Activated CD8-positive, alpha-beta T cell treated with anti-CD3 and anti-CD28 coated beads, Interleukin-2, amount 10 ng/mL, durations not matched to agents 7 days and 5 days (primary cell): ENCODE measurements around the gene OTUD5. TPM values are rescaled to one million over a fixed set of nuclear protein-coding genes. Genes with fewer than 3 reads are reported as not detected.

ENCODE experiments used
- ATAC-seq: fragments of 150-1000 bp; cut with Tn5 transposase; one replicate; pipeline ENCODE4 v1.10.0; 2021; ENCODE audit warnings: moderate library complexity
- CTCF ChIA-PET: fragments of 350-600 bp; sonication (Branson Sonifier 250); formaldehyde crosslinking; loops from one replicate; lab custom pipeline; 2021; ENCODE audit warnings: antibody characterized with exemption; lab: Charles Lee
- POLR2A ChIA-PET: fragments of 350-600 bp; sonication (Branson Sonifier 250); formaldehyde crosslinking; loops from one replicate; lab custom pipeline; 2021; ENCODE audit warnings: antibody characterized with exemption; lab: Charles Lee
- DNase-seq: peaks from one replicate; pipeline ENCODE4 v3.0.0-alpha.2; 2020
- H3K27ac Mint-ChIP-seq: one replicate; pipeline ENCODE4 v1.8.0; 2021; ENCODE audit warnings: mild to moderate bottlenecking, mixed read lengths
- H3K27me3 Mint-ChIP-seq: one replicate; pipeline ENCODE4 v1.8.0; 2021; ENCODE audit warnings: low read depth, mixed read lengths
- H3K36me3 Mint-ChIP-seq: one replicate; pipeline ENCODE4 v1.8.0; 2021; ENCODE audit warnings: low read depth, mixed read lengths
- H3K4me1 Mint-ChIP-seq: one replicate; pipeline ENCODE4 v1.8.0; 2021; ENCODE audit warnings: low read depth, mixed read lengths
- H3K4me3 Mint-ChIP-seq: one replicate; pipeline ENCODE4 v1.8.0; 2021; ENCODE audit warnings: mild to moderate bottlenecking, mixed read lengths
- H3K9me3 Mint-ChIP-seq: one replicate; pipeline ENCODE4 v1.8.0; 2022; ENCODE audit warnings: mixed read lengths; ENCODE audit not compliant: insufficient read depth
- total RNA-seq, 2 experiments: library from RNA; stranded (reverse); gene quantifications; one replicate each; pipeline ENCODE4 v1.2.3, GENCODE V29; 2021

Gene OTUD5
- 10 to 100 TPM; 40.0 to 41.7 TPM for total RNA-seq

GRCh38 chrX:48957477-48957826 is at the start of gene OTUD5:
OTUD5 (minus strand) TSS chrX:48957607; CDS start chrX:48957570, 37 bp downstream.
- Mint-ChIP-seq H3K4me1 (peaks cover 41% of the 10 kb centered on the region), H3K27ac (peak within 1 kb of the TSS; percentile 100), H3K9me3 (no peaks in the 10 kb centered on the region), H3K27me3 (no peaks in the 10 kb centered on the region), H3K4me3 (peak within 1 kb of the TSS; percentile 99), H3K36me3 (peaks cover 12% of the 10 kb centered on the region)
- peak; percentile 84 for DNase-seq
- ChIA-PET CTCF (interaction anchor here (2.4 kb wide), 1 partner anchor 85 kb away, joined by 6 read pairs; no protein-coding TSS in a partner anchor), POLR2A (interaction anchor here (0.8 to 3.2 kb wide), 9 partner anchors 12 to 84 kb away, joined by 3 to 21 read pairs (median 6); partner anchors contain the start of gene SLC35A2)
- ATAC-seq: peak; percentile 62

- Mint-ChIP-seq H3K36me3 (peaks cover 21% of the 10 kb centered on the region), H3K27ac (no peak overlapping the region), H3K27me3 (no peaks in the 10 kb centered on the region), H3K4me3 (peak overlapping the region; percentile 55), H3K4me1 (peaks cover 18% of the 10 kb centered on the region), H3K9me3 (no peaks in the 10 kb centered on the region)
- DNase-seq (no peak), ATAC-seq (no peak)
- ChIA-PET POLR2A (no interaction called here), CTCF (no interaction called here)
Observed at GRCh38 chrX:49003696-49004095, 46.3 kb upstream of the OTUD5 start.

GRCh38 chrX:49002091-49002935 is 44.9 kb upstream of the OTUD5 start, which contains the start of gene GRIPAP1:
GRIPAP1 (minus strand) TSS chrX:49002264; CDS start chrX:49002229, 35 bp downstream.
- H3K9me3 Mint-ChIP-seq: no peaks in the 10 kb centered on the region

GRCh38 chrX:49001521-49002090 is 44.2 kb upstream of the OTUD5 start:
- ATAC-seq: peak; percentile 59
- DNase-seq: peak; percentile 63
- peak overlapping the region; percentile 94 for H3K4me3 Mint-ChIP-seq
- CTCF ChIA-PET: interaction anchor here (1.3 kb wide), 1 partner anchor 43 kb away, joined by 5 read pairs; no protein-coding TSS in a partner anchor
- no peaks in the 10 kb centered on the region for H3K27me3 Mint-ChIP-seq
- POLR2A ChIA-PET: interaction anchor here (0.6 to 1.9 kb wide), 9 partner anchors 8 to 169 kb away, joined by 3 to 10 read pairs (median 3); partner anchors contain the start of gene TFE3
- H3K4me1 Mint-ChIP-seq: peaks cover 33% of the 10 kb centered on the region
- no peaks in the 10 kb centered on the region for H3K9me3 Mint-ChIP-seq
- peak overlapping the region; percentile 97 for H3K27ac Mint-ChIP-seq
- H3K36me3 Mint-ChIP-seq: peaks cover 40% of the 10 kb centered on the region

More at GRCh38 chrX:49002091-49002935, 44.9 kb upstream of the OTUD5 start, which contains the start of gene GRIPAP1:
- peak within 1 kb of the TSS; percentile 94 for H3K4me3 Mint-ChIP-seq
- ChIA-PET CTCF (interaction anchor here (1.3 kb wide), 1 partner anchor 42 kb away, joined by 5 read pairs; no protein-coding TSS in a partner anchor), POLR2A (interaction anchor here (0.6 to 1.9 kb wide), 14 partner anchors 9 to 189 kb away, joined by 3 to 10 read pairs (median 3); partner anchors contain the start of genes TFE3 and WDR45)
- DNase-seq: peak; percentile 83
- ATAC-seq: peak; percentile 81
- peaks cover 30% of the 10 kb centered on the region for H3K4me1 Mint-ChIP-seq
- H3K36me3 Mint-ChIP-seq: peaks cover 33% of the 10 kb centered on the region
- H3K27ac Mint-ChIP-seq: peak within 1 kb of the TSS; percentile 97
- no peaks in the 10 kb centered on the region for H3K27me3 Mint-ChIP-seq

- H3K27me3 Mint-ChIP-seq: no peaks in the 10 kb centered on the region
- peaks cover 43% of the 10 kb centered on the region for H3K36me3 Mint-ChIP-seq
- ATAC-seq (no peak), DNase-seq (no peak)
- no peaks in the 10 kb centered on the region for H3K9me3 Mint-ChIP-seq
- POLR2A ChIA-PET: no interaction called here
- CTCF ChIA-PET: no interaction called here
- peak overlapping the region; percentile 94 for H3K4me3 Mint-ChIP-seq
- no peak overlapping the region for H3K27ac Mint-ChIP-seq
- peaks cover 33% of the 10 kb centered on the region for H3K4me1 Mint-ChIP-seq
Observed at GRCh38 chrX:49000636-49001035, 43.2 kb upstream of the OTUD5 start.

GRCh38 chrX:48999030-48999429 is 41.6 kb upstream of the OTUD5 start:
- Mint-ChIP-seq H3K36me3 (peaks cover 53% of the 10 kb centered on the region), H3K4me3 (no peak overlapping the region), H3K9me3 (no peaks in the 10 kb centered on the region), H3K27me3 (no peaks in the 10 kb centered on the region), H3K4me1 (peaks cover 33% of the 10 kb centered on the region), H3K27ac (no peak overlapping the region)
- ChIA-PET POLR2A (no interaction called here), CTCF (no interaction called here)
- DNase-seq (no peak), ATAC-seq (no peak)

- Mint-ChIP-seq H3K36me3 (peaks cover 58% of the 10 kb centered on the region), H3K27me3 (no peaks in the 10 kb centered on the region), H3K4me1 (peaks cover 30% of the 10 kb centered on the region), H3K4me3 (no peak overlapping the region), H3K9me3 (no peaks in the 10 kb centered on the region), H3K27ac (no peak overlapping the region)
- CTCF ChIA-PET: no interaction called here
- POLR2A ChIA-PET: no interaction called here
- DNase-seq: no peak
- no peak for ATAC-seq
Observed at GRCh38 chrX:48998391-48998790, 41.0 kb upstream of the OTUD5 start.

GRCh38 chrX:48997865-48998264 is 40.5 kb upstream of the OTUD5 start:
- DNase-seq (no peak), ATAC-seq (no peak)
- Mint-ChIP-seq H3K36me3 (peaks cover 62% of the 10 kb centered on the region), H3K9me3 (no peaks in the 10 kb centered on the region), H3K4me3 (no peak overlapping the region), H3K27ac (no peak overlapping the region), H3K27me3 (no peaks in the 10 kb centered on the region), H3K4me1 (peaks cover 30% of the 10 kb centered on the region)
- ChIA-PET CTCF (no interaction called here), POLR2A (no interaction called here)

- peaks cover 65% of the 10 kb centered on the region for H3K36me3 Mint-ChIP-seq
- H3K4me3 Mint-ChIP-seq: no peak overlapping the region
- H3K9me3 Mint-ChIP-seq: no peaks in the 10 kb centered on the region
- no peaks in the 10 kb centered on the region for H3K27me3 Mint-ChIP-seq
- ATAC-seq (no peak), DNase-seq (no peak)
- ChIA-PET POLR2A (no interaction called here), CTCF (no interaction called here)
- H3K27ac Mint-ChIP-seq: no peak overlapping the region
- peaks cover 30% of the 10 kb centered on the region for H3K4me1 Mint-ChIP-seq
Observed at GRCh38 chrX:48997455-48997854, 40.0 kb upstream of the OTUD5 start.

GRCh38 chrX:48996969-48997368 is 39.6 kb upstream of the OTUD5 start:
- Mint-ChIP-seq H3K27ac (no peak overlapping the region), H3K36me3 (peaks cover 67% of the 10 kb centered on the region)

GRCh38 chrX:48992341-48992740 is 34.9 kb upstream of the OTUD5 start:
- DNase-seq: no peak
- H3K4me3 Mint-ChIP-seq: no peak overlapping the region
- no peak for ATAC-seq
- POLR2A ChIA-PET: interaction anchor here (0.8 kb wide), 1 partner anchor 10 kb away, joined by 3 read pairs; the partner anchor contains the start of gene GRIPAP1
- CTCF ChIA-PET: interaction anchor here (1.4 kb wide), 1 partner anchor 19 kb away, joined by 3 read pairs; no protein-coding TSS in a partner anchor
- H3K4me1 Mint-ChIP-seq: peaks cover 4% of the 10 kb centered on the region
- H3K36me3 Mint-ChIP-seq: peaks cover 56% of the 10 kb centered on the region
- H3K27ac Mint-ChIP-seq: no peak overlapping the region
- H3K27me3 Mint-ChIP-seq: no peaks in the 10 kb centered on the region
- no peaks in the 10 kb centered on the region for H3K9me3 Mint-ChIP-seq

More at GRCh38 chrX:48996969-48997368, 39.6 kb upstream of the OTUD5 start:
- ATAC-seq: no peak
- peak; percentile 26 for DNase-seq
- Mint-ChIP-seq H3K27me3 (no peaks in the 10 kb centered on the region), H3K9me3 (no peaks in the 10 kb centered on the region), H3K4me3 (no peak overlapping the region), H3K4me1 (peaks cover 30% of the 10 kb centered on the region)
- ChIA-PET POLR2A (no interaction called here), CTCF (no interaction called here)
